Activated CD4-positive, CD25-positive, alpha-beta regulatory T cell treated with anti-CD3 and anti-CD28 coated beads, Interleukin-2, amount 50 U/mL, for 24 hours (primary cell): ENCODE results near the gene SLC5A12.

Source experiments
- ATAC-seq, 2 donors: fragments of 150-1000 bp; cut with Tn5 transposase; one replicate each; pipeline ENCODE4 v1.10.0; 2021; ENCODE audit warnings: mild to moderate bottlenecking in 1 of 2, moderate library complexity in 1 of 2

Gene SLC5A12

DNA sequence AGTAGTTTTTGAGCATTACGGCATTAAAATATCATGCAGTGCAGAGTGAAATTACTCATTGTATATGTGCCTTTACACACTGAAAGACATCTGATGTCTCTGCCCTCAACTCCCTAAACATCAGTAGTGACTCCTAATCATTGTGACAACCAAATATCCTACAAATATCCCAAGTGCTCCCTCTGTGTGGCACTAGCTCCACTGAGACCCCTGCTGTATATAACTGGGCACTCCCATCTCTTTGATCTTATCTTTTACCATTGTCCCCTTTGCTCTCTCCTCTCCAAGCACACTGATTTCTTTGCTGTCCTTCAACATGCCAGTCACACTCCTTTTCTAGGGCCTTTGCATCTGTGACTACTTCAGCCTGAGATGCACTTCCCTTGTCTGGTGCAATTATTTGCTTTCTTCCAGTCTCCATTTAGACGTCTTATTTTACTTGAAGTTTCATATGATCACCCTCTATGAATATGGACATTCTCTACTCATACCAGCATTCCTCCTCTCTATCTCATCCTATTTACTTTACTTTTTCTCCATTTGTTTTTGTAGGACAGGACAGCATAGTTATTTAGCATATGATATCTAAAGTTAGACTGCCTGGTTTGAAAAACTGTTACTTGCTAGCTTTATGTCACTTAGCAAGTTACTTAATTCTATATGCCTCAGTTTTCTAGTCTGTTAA is 2.4 kb downstream of the SLC5A12 start:
- ATAC-seq, result no peak

DNA sequence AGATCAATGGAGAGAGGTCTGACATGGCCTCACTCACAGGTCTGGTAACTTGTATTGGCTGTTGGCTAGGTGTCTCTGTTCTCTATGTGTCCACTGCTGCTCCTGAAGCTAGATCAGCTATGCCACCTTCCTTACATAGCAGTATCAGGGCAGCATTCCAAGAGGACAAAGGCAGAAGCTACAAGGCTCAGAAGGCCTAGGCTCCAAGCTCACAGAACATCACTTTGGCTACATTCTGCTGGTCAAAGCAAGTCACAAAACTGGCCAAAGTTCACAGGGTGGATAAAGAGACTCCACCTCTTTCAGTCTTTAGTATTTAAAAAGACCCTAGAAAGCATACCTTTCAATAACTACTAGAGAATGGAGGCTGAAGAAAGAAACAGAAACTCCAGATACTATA is 4.1 kb downstream of the SLC5A12 start:
- ATAC-seq, result no peak

DNA sequence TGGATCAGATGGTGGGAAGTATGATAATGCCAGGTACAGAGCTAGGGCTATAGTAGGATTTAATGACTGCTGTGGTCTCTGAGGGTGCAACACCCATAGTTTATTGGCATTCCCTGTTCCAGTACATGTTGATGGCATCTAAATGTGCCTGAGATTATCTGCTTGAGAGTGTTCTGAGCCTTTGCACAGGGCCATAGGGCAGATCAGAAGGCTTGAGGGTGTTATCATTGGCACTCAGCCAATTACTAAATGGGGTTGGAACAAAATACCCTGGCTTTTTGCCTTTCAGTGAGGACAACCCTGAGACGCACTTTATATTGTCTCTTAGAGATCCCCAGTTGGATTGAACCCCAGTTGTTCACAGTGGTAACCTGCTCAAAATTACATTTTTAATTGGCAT is 6.7 kb downstream of the SLC5A12 start:
- ATAC-seq, result no peak

DNA sequence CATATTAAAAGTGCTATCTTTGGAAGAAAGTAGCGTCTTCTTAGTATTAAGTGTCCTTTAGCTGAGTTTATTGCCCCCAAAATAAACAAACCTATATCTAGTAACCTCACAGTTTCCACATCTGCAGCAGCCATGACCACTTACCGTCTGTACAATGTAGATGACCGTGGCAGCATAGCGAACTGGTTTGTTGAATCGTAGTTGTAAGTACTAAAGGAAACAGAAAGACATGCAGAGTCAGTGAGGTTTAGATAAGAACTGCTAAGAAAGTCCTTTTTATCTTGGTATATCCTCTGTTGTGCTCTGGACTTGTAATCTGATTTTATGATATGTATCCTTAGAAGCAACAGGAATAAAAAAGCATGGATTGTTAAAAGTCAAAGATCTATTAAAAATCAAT is 9.4 kb downstream of the SLC5A12 start:
- no peak for ATAC-seq

DNA sequence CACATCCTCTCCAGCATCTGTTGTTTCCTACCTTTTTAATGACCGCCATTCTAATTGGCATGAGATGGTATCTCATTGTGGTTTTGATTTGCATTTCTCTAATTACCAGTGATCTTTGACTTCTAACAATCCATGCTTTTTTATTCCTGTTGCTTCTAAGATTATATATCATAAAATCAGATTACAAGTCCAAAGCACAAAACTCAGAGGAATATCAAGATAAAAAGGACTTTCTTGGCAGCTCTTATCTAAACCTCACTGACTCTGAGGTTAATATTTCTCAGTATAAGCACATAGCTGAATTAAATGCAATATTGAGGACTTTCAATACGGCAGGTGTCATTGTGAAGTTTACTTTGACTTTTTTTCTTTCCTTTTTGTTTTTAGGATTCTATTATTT is 11.4 kb downstream of the SLC5A12 start:
- ATAC-seq, result no peak

DNA sequence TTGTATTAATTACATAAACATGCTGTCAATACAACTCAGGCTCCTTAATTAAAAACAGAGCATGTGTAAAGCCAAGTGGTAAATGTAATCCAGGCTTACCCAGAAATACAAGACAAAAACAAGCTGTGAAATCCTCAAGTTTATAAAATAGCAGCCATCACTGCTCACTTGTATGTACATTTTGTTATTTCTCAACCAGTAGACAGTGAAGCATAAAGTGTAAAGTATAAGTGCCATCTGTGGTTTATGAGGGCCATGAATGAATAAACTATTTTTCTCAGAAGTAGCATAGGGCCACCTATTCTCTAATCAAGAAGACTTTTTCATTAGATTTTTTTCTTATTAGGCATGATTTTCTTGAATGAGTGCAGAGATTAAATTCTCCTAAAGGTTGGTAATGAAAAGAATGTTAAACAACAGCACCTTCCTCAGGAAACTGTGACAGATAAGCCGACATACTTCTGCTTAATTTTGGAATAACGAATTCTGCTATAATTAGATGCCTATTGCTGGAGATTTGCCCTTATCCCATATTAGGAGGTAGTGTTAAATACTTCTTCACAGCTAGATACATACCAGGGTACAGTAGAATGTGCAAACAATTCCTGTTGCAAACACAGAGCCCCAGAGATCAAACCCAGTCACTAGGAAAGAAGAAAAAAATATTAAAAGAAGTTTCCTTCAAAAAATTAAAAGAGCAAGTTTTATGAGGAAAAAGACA is 13.0 kb downstream of the SLC5A12 start:
- no peak for ATAC-seq

DNA sequence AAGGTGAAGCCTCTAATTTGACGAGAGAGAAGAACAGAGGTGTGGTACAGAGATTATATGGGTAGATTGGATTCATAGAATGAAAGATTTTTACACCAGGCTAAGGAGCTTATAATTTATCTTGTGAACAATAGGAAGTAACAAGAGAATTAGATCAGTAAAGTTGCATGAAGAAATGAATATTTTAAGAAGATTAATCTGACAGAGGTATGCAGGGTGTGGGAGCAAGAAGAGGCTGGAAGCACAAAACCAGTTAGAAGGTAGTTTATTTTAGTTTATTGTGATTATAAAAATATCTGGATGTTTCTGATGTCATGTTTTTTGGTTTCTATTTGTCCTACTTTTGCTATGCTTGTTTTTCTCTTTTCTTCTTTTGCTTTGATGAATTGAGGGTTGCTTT is 15.7 kb downstream of the SLC5A12 start:
- no peak for ATAC-seq

DNA sequence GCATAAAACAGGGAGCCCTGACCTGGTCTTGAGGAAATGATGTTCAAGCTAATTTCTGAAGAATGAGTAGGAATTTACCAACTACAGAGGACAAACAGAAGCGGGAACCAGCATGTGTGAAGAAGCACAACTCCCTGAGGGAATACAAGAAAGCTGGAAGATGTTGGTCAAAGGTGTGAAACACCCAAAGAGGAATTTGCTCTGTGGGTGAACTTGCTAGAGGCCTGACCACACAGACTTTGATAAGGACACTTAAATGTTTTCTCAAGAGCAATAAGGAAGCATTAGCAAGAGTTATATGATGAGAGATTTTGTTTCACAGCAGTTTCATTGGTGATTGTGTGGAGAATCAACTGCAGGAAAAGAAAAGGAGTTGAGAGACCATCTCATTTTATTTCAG is 17.6 kb downstream of the SLC5A12 start:
- no peak for ATAC-seq

DNA sequence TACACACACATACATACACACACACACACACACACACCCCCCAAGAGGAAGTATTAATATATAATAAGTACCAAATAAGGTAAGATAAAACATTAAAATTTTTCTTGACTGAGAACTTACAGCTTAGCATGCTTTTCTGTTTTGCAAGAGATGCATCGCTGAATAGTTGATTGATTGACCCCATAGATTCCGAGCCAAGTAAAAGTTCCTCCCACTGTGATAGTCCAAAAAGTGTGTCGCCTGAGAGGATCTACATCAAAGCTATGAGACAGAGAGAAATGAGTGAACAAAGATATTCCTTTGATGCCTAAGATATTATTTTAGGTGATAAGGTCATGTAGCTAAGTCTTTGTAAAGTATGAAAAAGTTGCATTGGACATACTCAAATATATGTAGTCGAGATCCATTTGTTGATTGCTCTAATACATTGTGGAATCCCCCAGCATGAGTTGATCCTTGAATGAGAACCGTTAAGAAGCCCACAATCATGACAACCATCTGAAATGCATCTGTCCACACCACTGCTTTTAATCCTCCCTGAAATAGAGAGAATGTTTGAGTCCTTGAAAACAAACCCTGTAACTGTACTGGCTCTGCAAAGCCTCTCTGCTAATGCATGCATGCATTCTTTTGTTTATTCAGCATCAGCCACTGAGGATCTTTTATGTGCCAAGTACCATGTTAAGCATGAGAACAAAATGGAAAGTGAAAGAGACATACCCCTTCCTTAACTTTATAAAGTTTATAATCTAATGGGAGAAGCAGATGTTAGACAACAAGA is 18.3 kb downstream of the SLC5A12 start:
- no peak for ATAC-seq

DNA sequence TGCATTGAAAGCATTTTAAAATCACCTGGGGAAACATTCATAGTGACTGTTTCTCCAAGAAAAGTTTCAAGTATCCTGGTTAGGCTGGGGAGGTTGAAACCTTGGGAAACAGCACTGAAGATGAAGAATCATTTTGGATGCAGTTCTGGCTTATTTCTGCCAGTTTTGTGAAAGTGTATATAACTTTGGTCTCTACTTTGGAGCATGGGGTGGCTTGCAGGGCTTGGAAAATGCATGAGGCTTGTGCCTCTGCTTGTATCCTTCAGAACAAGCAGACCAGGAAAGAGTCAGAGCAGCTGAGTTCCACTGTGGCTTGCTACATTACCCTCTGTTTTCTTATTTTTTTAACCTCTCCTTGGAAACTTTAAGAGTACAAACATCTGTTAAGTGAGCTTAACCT is 19.5 kb downstream of the SLC5A12 start:
- no peak for ATAC-seq

DNA sequence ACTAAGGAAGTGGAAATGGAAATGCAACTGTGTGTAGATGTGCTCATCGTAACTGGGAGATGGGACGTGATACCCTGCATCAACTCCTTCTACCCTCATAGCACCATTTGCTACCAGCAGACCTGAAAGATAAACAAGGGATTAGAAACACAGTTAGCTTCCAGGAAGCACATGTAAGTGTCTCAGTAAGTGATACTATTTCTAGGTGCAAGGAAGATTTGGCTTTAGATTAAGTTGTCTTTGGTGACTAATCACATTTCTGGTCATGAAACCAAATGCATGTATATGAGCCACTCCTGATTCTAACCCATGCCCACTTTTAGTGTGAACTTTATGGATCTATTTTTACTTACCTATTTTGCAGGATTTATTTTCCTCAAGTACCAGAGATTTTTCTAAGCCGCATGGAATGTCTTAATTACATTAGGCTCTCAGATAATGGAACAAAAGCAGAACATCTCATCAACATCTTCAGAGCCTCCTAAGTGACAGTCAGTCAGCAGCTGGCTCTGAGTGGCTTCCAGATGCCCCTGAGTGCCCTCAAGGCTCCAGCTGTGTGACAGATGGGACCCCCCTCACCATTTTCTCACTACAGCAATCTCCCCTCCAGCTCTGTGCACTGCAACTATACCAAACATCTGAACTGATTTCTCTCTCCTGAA is 21.2 kb downstream of the SLC5A12 start:
- no peak for ATAC-seq

DNA sequence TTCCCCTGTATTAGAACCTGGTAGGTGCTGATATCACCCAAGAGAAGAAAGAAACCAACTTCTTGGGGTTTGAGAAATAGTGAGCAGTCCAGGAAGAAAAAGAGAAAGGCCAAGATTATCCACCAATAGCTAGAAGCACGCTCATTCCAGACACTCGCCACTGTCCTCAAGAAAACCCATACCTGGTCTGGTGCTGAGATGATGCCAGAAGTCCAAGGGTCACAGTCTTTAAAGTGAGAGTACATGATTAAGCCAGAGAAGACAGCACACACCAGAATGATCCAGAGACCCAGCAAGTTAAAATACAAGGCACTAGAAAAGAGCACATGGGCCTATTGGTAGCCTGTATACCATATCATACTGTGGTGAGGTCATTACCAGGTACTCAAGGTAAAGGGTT is 23.6 kb downstream of the SLC5A12 start:
- ATAC-seq, result no peak

DNA sequence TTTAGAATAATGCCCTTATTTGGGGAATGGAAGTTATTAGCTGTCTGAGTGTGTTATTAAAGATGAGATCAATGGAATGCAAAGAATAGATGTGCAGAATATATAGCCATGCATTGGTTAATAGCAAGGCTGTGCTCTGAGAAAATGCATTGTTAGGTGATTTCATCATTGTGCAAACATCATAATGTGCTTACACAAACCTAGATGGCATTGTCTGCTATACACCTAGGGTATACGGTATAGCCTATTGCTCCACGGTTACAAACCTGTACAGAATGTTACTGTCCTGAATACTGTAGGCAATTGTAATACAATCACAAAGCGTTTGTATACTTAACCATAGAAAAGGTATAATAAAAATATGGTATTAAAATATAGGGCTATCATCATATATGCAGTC is 25.5 kb downstream of the SLC5A12 start:
- no peak for ATAC-seq

DNA sequence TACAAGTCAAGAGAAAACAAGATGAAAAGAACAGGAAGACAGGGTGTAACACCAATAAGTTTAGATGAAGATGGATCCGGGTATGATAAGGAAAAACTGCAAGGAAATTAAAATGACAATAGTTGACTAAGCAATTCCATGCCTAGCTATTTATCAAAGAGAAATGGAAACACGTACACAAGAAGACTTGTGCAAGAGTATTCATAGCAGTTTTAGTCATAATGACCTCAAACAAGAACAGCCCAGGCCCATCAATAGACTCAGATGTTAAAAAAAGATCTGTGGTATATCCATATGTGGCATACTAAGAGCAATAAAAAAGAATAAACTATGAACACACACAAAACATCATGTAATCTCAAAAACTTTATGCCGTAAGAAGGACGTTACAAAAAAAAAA is 33.2 kb downstream of the SLC5A12 start:
- no peak for ATAC-seq

DNA sequence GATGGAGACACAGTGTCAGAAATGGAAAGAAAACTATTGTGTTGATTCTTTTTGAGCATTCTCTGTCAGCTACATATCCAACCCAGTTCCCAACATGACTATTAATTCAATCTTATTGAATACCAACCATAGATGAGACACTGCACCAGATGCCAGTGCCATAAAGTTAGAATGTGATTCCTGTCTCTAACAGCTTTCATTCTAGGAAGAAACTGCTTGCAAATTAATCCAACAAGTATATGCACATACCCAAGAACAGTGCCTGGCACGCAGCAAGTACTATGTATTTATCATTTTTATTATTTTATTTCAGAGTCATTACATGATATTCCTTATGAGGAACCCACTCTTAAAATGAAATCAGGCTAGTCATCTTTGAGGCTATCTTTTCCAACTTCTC is 34.5 kb downstream of the SLC5A12 start:
- ATAC-seq, result no peak

DNA sequence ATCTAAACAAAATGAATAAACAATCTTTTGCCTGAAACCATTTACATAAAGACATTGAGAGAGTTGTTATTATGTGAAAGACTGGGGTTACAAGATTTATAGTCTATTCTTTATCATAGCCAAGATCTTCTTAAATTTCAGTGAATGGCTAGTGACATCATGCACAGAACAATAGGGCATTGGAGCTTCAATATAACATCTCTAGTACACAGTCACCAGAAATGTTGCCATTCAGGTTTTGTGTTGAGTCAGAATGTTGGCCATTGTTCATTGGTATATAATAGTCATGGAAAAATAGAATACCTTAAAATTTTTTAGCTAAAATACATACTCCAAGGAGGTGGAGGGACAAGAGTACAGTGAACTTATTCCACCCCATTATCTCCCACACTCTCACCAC is 44.3 kb downstream of the SLC5A12 start:
- ATAC-seq, result no peak

DNA sequence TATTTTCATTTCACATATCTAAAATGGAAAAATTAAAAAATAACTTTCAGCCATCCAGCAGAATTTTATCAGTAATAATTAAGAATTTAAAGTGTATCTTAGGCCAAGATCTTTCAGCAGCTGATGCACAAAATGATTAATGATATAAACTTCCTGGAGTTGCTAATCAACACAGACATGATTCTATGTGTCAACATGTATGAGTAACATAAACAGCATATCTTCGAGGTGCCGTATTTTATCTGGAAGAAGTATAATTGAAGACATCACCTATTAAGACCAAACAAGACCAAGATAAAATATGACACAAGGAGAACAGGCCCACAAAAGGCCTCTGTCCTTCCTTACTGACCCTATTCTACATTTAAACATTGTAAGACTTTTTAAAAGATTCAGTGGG is 45.2 kb downstream of the SLC5A12 start:
- no peak for ATAC-seq

DNA sequence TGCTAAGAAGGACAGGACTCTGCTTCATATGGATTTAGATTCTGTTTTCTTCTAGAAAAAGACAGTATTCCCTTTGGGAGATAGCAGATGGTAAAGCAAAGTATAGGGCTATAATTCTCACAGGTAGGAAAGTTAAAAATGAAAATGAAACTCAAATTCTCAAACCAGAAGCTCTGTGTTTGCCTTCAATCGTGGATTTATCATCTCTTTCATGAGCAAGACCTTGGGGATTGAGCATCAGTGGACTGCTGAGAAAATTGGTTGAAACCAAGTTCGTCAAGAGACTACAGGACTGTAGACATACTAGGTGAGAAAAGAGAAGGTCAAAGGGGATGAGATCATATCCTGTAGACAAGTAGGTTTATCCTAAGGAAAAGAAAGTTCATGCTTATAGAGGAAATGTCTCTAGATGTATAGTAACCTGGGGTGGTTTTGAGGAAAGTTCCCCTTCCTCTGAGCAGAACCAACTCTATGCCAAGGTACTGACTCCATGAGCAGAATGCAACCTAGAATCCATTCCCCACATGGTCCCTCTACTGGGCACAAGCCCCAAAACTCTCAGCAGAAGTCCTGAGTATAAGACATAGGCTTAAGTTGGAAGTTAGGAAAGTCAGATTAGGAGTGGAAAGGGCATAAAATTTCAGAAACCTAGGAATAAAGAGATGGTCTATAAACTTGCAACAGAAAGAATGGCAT is 46.5 kb downstream of the SLC5A12 start:
- ATAC-seq, result no peak

DNA sequence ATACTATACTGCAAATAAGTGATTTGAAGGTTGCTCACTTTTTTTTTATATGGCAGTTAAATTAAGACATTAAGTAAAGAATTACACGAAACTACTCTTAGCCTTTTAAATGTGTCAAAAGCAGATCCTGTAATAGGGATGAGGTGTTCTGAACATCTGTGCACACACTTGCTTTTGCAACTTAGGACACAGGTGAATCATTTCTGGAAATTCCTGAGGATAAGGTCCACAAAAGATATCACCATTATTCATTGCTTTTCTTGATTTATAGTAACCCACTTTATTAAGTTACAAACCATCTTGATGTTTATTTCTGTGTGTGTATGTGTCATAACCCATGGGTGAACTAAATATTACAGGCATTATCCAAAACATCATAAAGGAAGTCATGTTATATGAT is 55.9 kb downstream of the SLC5A12 start:
- no peak for ATAC-seq

DNA sequence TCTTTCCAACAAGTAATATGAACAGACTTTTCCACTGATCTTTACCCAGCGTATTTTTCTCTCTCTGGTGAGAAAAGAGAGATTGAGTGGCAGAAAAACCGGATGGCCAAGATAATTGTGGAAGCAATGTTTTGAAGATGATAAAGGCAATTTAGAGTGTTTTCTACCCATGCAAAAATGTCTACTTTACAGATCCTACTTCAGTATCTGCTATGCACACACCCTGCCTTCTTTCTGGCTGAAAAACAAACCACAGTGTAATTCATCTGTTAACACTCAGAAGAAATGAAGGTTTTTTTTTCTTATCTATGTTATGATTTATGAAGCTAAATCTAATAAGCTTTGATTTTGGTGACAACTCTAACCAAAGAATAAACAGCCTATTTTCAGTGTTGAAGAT is 56.8 kb downstream of the SLC5A12 start:
- ATAC-seq, result no peak

DNA sequence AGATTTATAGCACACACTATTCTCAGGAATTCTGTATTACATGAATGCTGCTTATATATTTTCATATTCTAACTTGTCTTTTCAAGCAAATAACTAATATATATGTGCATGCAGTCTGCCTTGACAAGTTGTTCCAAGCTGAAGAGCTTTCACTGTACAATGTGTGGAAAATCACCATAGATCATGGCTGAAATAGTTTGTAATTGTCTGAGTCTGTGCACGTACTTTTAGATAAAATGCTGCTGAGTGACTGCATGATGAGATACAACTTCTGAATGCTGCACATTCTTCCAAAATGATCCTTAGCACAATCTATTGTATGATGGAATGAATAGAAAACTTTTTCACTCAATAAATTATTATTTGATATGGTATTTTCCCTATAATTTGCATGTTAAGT is 58.9 kb downstream of the SLC5A12 start:
- no peak for ATAC-seq

DNA sequence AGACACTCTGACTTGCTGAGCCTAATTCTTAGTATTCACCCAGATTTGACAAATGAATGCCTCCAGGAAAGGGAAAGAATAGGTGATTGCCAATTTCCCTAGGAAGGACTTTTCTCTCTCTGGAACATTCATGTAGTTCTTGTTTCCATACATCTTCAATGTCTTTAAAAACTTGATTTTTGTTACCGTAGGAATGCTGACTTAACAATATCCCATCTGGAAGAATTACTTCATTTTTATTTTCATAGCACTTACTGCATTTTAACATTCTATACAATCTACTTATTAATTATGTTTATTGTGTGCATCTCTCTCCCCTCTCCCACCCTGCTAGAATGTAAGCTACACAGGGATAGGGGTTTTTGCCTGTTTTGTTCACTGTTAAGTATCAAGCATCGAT is 66.6 kb downstream of the SLC5A12 start:
- no peak for ATAC-seq

DNA sequence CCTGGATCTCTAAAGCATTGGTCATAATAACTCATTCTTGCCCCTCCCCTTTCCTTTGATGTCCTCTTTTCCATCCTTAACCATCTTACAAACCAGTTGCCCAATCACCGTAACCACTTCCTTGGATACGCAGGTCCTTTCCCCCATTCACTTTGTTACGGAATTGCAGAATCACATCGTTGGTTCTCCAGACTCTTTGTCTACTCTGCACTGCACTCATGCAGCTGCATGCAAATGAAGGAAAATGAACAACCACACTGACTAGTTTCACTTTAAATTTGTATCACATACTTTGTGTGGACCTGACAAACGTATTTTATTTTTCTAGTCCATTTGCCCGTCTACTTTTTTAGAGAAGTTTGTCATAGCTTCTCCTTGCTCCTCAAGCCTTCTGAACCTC is 69.9 kb downstream of the SLC5A12 start:
- no peak for ATAC-seq
